GM19455 (cell line): ENCODE measurements around the gene CALN1.
"Not testable (repeated sequence)": the region's sequence is repeated elsewhere in the genome, so short reads cannot be mapped to it uniquely, and the experiment has no call there.

Source experiments
- ATAC-seq: cut with Tn5 transposase; IDR thresholded peaks from one replicate; pipeline ENCODE4 v1.9.1; 2021; ENCODE audit not compliant: unreplicated experiment

Gene CALN1

GRCh38 chr7:71761336-71761735 lies 650.8 kb downstream of the CALN1 start:
- no peak for ATAC-seq

DNA sequence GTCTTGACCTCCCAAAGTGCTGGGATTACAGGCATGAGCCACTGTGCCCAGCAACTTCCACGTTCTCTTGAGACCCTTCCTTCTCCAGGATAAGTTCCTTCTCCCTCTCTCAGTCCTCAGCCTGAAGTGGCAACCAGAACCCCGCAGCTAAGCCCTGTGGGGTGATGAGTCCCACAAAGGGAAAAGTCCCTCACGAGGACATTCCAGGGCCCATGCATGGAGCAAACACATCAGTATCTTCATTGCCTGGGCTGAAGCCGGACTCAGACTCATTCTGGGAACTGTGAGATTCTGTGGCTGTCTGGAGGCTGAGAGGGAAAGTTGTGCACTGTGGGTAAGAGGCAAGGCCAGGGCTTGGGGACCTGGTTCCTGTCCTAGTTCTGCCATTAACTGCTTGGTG lies 657.3 kb downstream of the CALN1 start:
- no peak for ATAC-seq

GRCh38 chr7:71753956-71754664 lies 658.0 kb downstream of the CALN1 start:
- no peak for ATAC-seq

- ATAC-seq, result no peak
Measured at GRCh38 chr7:71753236-71753635, 658.9 kb downstream of the CALN1 start.

DNA sequence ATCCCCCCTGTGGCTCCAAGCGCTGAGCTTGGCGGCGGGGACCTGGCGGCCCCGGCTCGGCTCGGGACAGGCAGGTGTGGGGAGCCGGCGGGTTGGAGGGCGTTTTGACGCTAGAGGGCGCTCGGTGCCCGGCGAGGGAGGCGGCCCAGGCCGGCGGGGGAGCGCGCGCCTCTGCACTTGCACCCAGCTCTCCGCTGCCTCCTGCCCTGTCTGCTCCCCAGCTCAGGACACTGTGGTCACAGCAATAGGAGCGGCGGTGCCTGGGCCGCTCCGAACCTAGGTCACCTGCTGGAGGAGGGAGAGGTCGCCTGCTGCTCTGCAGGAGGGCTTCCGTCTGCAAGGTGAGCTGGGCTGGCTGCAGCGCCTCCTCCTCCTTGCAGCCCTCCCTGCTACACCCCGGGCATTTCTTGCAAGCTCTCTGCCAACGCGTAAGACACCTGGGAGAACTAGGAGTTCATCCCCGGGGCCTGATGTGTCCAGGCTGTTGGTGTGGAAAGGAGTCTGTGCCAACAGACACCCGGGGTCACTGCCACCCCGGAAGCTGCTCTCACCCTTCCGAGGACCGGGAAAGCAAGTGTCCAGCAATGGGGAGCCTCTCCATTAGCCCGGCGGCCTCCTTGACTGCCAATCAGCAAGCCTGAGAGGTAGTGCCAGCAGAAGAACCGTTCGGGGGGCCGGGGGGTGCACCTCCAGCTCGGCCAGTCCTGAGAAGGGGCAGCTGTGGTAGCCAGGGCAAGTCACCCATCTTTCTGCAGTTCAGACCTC lies 659.8 kb downstream of the CALN1 start:
- ATAC-seq, result no peak

GRCh38 chr7:71750290-71750689 lies 661.8 kb downstream of the CALN1 start:
- no peak for ATAC-seq

DNA sequence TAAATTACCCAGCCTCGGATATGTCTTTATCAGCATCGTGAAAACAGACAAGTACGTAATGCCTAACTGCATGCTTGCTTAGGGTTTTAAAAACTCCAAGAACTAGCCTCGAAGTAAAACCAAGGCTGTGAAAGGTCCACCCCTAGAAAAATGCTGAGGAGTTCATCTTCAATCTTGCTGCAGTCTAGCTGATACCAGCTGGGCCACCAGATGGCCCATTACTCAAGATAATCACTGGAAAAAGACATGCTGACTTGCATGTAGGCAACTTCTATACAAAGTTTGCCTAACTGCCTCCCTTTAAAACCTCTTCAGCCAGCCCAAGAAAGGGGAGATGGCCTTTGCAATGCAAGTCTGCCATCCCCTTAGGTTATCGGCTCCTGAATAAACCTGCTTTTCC lies 666.1 kb downstream of the CALN1 start:
- ATAC-seq, result no peak

GRCh38 chr7:71740174-71740560 lies 672.0 kb downstream of the CALN1 start:
- no peak for ATAC-seq

DNA sequence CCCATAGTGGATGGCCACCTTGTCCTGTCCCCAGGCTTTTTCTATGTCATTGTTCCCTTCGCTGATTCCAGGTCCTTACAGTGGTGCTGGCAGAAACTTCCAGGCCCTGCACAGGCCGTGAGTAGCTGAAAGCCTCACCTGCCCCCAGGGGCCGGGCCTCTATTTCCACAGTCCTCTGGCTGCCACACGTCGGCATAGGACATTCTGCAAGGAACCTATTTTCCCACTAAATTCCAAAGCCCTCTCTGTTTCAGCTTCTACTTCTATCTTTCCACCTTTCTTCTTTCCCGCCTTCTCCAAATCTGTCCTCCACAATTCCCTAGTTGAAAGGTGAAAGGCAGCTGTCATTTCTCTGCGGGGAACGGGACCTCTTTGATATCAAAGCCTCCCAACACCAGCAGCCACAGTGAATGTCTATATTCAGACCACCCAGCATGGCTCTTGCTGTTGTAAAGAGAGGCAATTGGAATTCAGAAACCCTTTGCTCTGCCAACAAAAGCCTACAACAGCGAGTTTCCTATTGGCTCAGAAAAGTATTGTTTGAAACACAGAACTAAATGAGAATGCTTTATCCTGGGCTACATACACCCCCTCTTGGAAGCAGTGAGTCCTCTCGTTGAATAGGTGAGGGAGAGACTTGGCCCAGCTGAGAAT lies 672.5 kb downstream of the CALN1 start:
- ATAC-seq, result no peak

DNA sequence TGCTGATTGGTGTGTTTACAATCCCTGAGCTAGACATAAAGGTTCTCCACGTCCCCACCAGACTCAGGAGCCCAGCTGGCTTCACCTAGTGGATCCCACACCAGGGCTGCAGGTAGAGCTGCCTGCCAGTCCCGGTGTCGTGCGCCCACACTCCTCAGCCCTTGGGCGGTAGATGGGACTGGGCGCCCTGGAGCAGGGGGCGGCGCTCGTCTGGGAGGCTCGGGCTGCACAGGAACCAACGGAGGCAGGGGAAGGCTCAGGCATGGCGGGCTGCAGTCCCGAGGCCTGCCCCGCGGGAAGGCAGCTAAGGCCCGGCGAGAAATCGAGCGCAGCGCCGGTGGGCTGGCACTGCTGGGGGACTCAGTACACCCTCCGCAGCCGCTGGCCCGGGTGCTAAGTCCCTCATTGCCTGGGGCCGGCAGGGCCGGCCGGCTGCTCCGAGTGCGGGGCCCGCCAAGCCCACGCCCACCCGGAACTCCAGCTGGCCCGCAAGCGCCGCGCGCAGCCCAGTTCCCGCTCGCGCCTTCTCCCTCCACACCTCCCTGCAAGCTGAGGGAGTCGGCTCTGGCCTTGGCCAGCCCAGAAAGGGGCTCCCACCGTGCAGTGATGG lies 674.1 kb downstream of the CALN1 start:
- not testable (repeated sequence) for ATAC-seq

- ATAC-seq, result no peak
Measured at GRCh38 chr7:71735961-71736556, 676.1 kb downstream of the CALN1 start.

DNA sequence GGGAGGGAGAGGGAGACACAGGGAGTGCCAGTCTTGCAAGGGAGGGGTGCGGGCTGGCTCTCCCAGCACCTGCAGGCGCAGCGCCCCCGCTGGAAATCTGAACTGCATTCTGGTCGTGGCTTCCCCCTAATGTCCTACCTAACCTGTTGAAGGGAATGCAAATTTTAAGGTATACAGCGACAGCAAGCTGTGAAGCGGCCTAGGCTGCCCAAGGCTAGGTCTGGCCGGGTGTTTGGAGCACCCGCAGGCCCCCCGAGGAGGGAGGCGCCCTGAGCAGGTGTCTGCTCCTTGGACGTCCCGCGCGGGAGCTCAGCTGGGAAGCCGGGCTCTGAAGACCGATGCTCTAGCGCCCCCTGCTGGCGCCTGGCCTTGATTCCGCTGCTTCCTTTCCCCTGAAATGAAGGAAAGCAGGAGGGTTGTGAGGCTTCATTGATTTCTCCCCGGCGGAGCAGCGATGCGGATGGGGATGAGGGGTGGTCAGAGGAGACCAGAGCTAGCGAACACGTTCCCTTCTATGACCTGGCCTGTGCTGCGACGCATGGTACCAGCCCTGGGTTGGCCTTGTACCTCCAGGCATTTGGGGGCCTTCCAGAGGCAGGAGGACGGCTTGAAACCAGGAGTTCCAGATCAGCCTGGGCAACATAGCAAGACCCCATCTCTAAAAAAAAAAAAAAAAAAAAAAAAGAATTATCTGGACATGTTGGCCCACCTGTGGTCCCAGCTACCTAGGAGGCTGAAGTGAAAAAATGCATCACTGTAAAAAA lies 678.8 kb downstream of the CALN1 start:
- no peak for ATAC-seq

DNA sequence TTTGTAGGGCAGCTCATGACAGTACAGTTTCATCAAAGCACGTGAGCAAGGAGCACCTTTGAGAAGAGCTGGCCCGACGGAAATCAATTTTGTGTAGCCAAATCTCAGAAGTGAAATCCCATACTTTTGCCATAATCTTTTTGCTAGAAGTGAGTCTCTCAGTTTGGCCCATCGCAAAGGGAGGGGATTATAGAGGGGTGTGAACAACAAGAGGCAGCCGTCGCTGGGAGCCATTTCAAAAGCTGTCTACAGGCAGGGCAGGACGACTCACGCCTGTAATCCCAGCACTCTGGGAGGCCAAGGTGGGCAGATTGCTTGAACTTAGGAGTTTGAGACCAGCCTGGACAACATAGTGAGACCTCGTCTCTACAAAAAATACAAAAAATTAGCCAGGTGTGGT lies 680.4 kb downstream of the CALN1 start:
- ATAC-seq, result no peak
